GM23338 (cell line): Measurements from ENCODE around the gene NGEF. TPM values are rescaled to one million over a fixed set of nuclear protein-coding genes. Genes with fewer than 3 reads are reported as not detected.

Source experiments
- ATAC-seq: fragments of 200-7000 bp; cut with Tn5 transposase; 3 replicates; pipeline ENCODE4 v1.9.1; 2020
- DNase-seq: peaks from one replicate; pipeline ENCODE4 v3.0.0-alpha.2; 2015; ENCODE audit warnings: low spot score
- H2AFZ ChIP-seq: fragments of 200-600 bp; sonication (generic); 2 replicates; pipeline ENCODE4 v1.8.0; 2016; ENCODE audit warnings: antibody characterized with exemption, mild to moderate bottlenecking, moderate library complexity
- H3F3A ChIP-seq: fragments of 200-600 bp; sonication (generic); replicated peaks from 2 replicates; pipeline ENCODE4 v1.8.0; 2017; ENCODE audit warnings: antibody characterized with exemption, mixed run types, low read depth
- H3K27ac ChIP-seq: fragments of 200-600 bp; sonication (generic); 2 replicates; pipeline ENCODE4 v1.6.1; 2016; ENCODE audit warnings: low read depth
- H3K27me3 ChIP-seq: fragments of 200-600 bp; sonication (generic); 2 replicates; pipeline ENCODE4 v1.8.0; 2016; ENCODE audit warnings: mild to moderate bottlenecking, mixed run types, moderate library complexity; ENCODE audit not compliant: insufficient read depth
- H3K36me3 ChIP-seq: fragments of 200-600 bp; sonication (generic); 2 replicates; pipeline ENCODE4 v1.8.0; 2016; ENCODE audit warnings: mild to moderate bottlenecking; ENCODE audit not compliant: insufficient read depth
- H3K4me1 ChIP-seq: fragments of 200-600 bp; sonication (generic); 2 replicates; pipeline ENCODE4 v1.8.0; 2016; ENCODE audit warnings: mild to moderate bottlenecking, moderate library complexity; ENCODE audit not compliant: insufficient read depth
- H3K4me2 ChIP-seq: fragments of 200-600 bp; sonication (generic); 2 replicates; pipeline ENCODE4 v1.7.1; 2017; ENCODE audit warnings: mixed run types
- H3K4me3 ChIP-seq: fragments of 200-600 bp; sonication (generic); 2 replicates; pipeline ENCODE4 v1.6.1; 2016; ENCODE audit warnings: mixed run types
- H3K79me2 ChIP-seq: fragments of 200-600 bp; sonication (generic); replicated peaks from 2 replicates; pipeline ENCODE4 v1.8.0; 2017; ENCODE audit warnings: mild to moderate bottlenecking; ENCODE audit not compliant: insufficient read depth
- H3K9me2 ChIP-seq: fragments of 200-600 bp; sonication (generic); 2 replicates; pipeline ENCODE4 v1.8.0; 2017; ENCODE audit not compliant: insufficient read depth
- H4K20me1 ChIP-seq: fragments of 200-600 bp; sonication (generic); replicated peaks from 2 replicates; pipeline ENCODE4 v1.8.0; 2017; ENCODE audit warnings: mild to moderate bottlenecking; ENCODE audit not compliant: insufficient read depth
- H3K27ac Mint-ChIP-seq: 2 replicates; pipeline ENCODE4 v1.8.0; 2020; ENCODE audit warnings: inconsistent platforms, mild to moderate bottlenecking, moderate library complexity, mixed read lengths
- H3K27me3 Mint-ChIP-seq: 3 replicates; pipeline ENCODE4 v1.8.0; 2022; ENCODE audit warnings: low read depth, mild to moderate bottlenecking, moderate library complexity, mixed read lengths, inconsistent platforms; ENCODE audit not compliant: insufficient read depth, poor library complexity
- H3K36me3 Mint-ChIP-seq: 3 replicates; pipeline ENCODE4 v1.8.0; 2021; ENCODE audit warnings: low read depth, mild to moderate bottlenecking, inconsistent platforms, moderate library complexity, mixed read lengths
- H3K4me1 Mint-ChIP-seq: 3 replicates; pipeline ENCODE4 v1.8.0; 2020; ENCODE audit warnings: mild to moderate bottlenecking, inconsistent platforms, mixed read lengths
- H3K4me3 Mint-ChIP-seq: 3 replicates; pipeline ENCODE4 v1.8.0; 2021; ENCODE audit warnings: moderate library complexity, mild to moderate bottlenecking, inconsistent platforms, mixed read lengths
- H3K9me3 Mint-ChIP-seq: 3 replicates; pipeline ENCODE4 v1.8.0; 2020; ENCODE audit warnings: moderate library complexity, mild to moderate bottlenecking, inconsistent platforms, mixed read lengths
- CREB1 ChIP-seq: fragments of 250-450 bp; sonication (Bioruptor Pico); IDR thresholded peaks from 2 replicates; pipeline ENCODE4 v1.5.0; 2020; ENCODE audit warnings: low read depth, mild to moderate bottlenecking, moderate library complexity
- CTCF ChIP-seq, 2 experiments: fragments of 200-600 bp in 1 of 2; sonication (generic) in 1 of 2; conservative IDR thresholded peaks; 2 replicates each; pipeline versions ENCODE4 v1.5.1 to v1.6.1; 2016 to 2017; ENCODE audit warnings: antibody characterized with exemption in 2 of 2, low read depth in 2 of 2, mild to moderate bottlenecking in 2 of 2, moderate library complexity in 1 of 2
- ETS1 ChIP-seq: IDR thresholded peaks from 2 replicates; pipeline ENCODE4 v1.6.1; 2016; ENCODE audit warnings: antibody characterized with exemption
- EZH2 ChIP-seq: fragments of 200-600 bp; sonication (generic); IDR thresholded peaks from one replicate; pipeline ENCODE4 v1.8.0; 2017; ENCODE audit warnings: antibody characterized with exemption, mild to moderate bottlenecking, low read depth; ENCODE audit not compliant: unreplicated experiment
- EZH2phosphoT487 ChIP-seq: fragments of 200-600 bp; sonication (generic); IDR thresholded peaks from one replicate; pipeline ENCODE4 v1.8.1; 2018; ENCODE audit warnings: antibody characterized with exemption; ENCODE audit not compliant: unreplicated experiment
- JUNB ChIP-seq: IDR thresholded peaks from one replicate; pipeline ENCODE4 v1.6.1; 2016; ENCODE audit warnings: antibody characterized with exemption; ENCODE audit not compliant: unreplicated experiment
- NANOG ChIP-seq: IDR thresholded peaks from 2 replicates; pipeline ENCODE4 v1.6.1; 2016; ENCODE audit warnings: antibody characterized with exemption, borderline replicate concordance
- POLR2AphosphoS5 ChIP-seq: IDR thresholded peaks from 2 replicates; pipeline ENCODE4 v1.6.1; 2016; ENCODE audit warnings: antibody characterized with exemption, low read depth
- REST ChIP-seq: IDR thresholded peaks from one replicate; pipeline ENCODE4 v1.6.1; 2018; ENCODE audit warnings: antibody characterized with exemption; ENCODE audit not compliant: unreplicated experiment
- STAT1 ChIP-seq: IDR thresholded peaks from one replicate; pipeline ENCODE4 v1.6.1; 2016; ENCODE audit warnings: antibody characterized with exemption; ENCODE audit not compliant: unreplicated experiment
- ZNF114 ChIP-seq: fragments of 250-450 bp; sonication (Bioruptor Pico); IDR thresholded peaks from 2 replicates; pipeline ENCODE4 v1.5.0; 2020; ENCODE audit warnings: mild to moderate bottlenecking, moderate library complexity
- ZNF331 ChIP-seq: fragments of 250-450 bp; sonication (Bioruptor Pico); IDR thresholded peaks from 2 replicates; pipeline ENCODE4 v1.5.0; 2020; ENCODE audit warnings: low read depth, mild to moderate bottlenecking, moderate library complexity
- ZNF462 ChIP-seq: fragments of 250-450 bp; sonication (Bioruptor Pico); IDR thresholded peaks from 2 replicates; pipeline ENCODE4 v1.5.0; 2020; ENCODE audit warnings: mild to moderate bottlenecking, moderate library complexity
- polyA plus RNA-seq: library from polyadenylated mRNA; unstranded; fragments of >200 nt; fragmentation: Nextera tagmentation; extraction: Ambion mirVana; gene quantifications from 2 replicates; pipeline ENCODE4 v1.2.1, GENCODE V29; 2016
- total RNA-seq: library from RNA; depleted of rRNA; stranded (reverse); fragments of >200 nt; shearing (Covaris generic); gene quantifications from 2 replicates; pipeline ENCODE4 v1.2.3, GENCODE V29; 2014

Gene NGEF
- total and polyA plus RNA-seq, 2 experiments from 2014 or later = 1.8 to 5.4 TPM

GRCh38 chr2:233007739-233008138 lies 5.3 kb downstream of the NGEF start:
- Histone ChIP-seq H3K9me2 (no peaks in the 10 kb centered on the region), H3K4me2 (no peak overlapping the region), H2AFZ (no peak overlapping the region), H4K20me1 (no peaks in the 10 kb centered on the region), H3K4me3 (no peak overlapping the region), H3K27ac (no peak overlapping the region), H3K4me1 (no peaks in the 10 kb centered on the region), H3F3A (no peaks in the 10 kb centered on the region), H3K36me3 (no peaks in the 10 kb centered on the region), H3K79me2 (no peaks in the 10 kb centered on the region), H3K27me3 (no peaks in the 10 kb centered on the region)
- no peaks in the 10 kb centered on the region for H3K9me3 Mint-ChIP-seq
- TF ChIP-seq ZNF462 (CRISPR knock-in tag) (no peak), JUNB (no peak), REST (no peak), ZNF331 (CRISPR knock-in tag) (no peak), EZH2phosphoT487 (no peak), CREB1 (CRISPR knock-in tag) (no peak), EZH2 (no peak), ZNF114 (CRISPR knock-in tag) (no peak), POLR2AphosphoS5 (no peak), NANOG (no peak), ETS1 (no peak), CTCF (conservative IDR thresholded peaks at IDR 0.05; ENCODE audit: low read depth in 2 of 2) (no peak), STAT1 (no peak)
- H3K36me3 Mint-ChIP-seq = no peaks in the 10 kb centered on the region
- peaks cover 6% of the 10 kb centered on the region for H3K27me3 Mint-ChIP-seq
- DNase-seq (no peak), ATAC-seq (no peak)
- H3K4me1 Mint-ChIP-seq = peaks cover 2% of the 10 kb centered on the region; the same call in 1 of the 3 replicates
- no peak overlapping the region for H3K27ac Mint-ChIP-seq
- H3K4me3 Mint-ChIP-seq = no peak overlapping the region
